ENCODE measurements around the gene PTPRA. TPM values are rescaled to one million over a fixed set of nuclear protein-coding genes. Genes with fewer than 3 reads are reported as not detected.

Gene PTPRA
- total RNA-seq, 1 experiment from 2014 or later, result 22.1 TPM

DNA sequence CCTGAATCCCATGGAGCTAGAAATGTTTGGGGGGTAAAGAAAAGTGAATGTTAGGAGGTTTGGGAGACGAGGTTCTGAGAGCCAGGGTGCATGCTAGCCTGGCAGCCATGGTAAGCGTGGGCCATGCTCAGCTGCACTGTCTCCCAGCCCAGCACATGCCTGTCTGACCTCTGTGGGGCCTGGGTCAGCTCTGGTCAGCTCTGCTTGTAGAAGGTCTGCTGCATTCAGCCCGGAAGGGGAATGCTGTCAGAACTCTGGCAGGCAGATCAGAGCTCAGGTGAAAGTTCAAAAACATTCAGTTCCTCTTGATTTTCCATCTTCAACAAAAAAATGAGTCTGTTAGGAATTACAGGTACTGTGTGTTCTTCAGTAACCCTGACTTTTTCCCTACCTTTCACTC, 164.4 kb downstream of the PTPRA start:
- no peak overlapping the region for H3K4me3 ChIP-seq (ENCODE audit: insufficient read depth, low read depth, low read length)
- no peaks in the 10 kb centered on the region for H3K27me3 ChIP-seq (ENCODE audit: control insufficient read depth, insufficient read depth, low read length)
- no peak for DNase-seq
- H3K36me3 ChIP-seq (replicated peaks; ENCODE audit: control insufficient read depth, insufficient read depth, low read length), result peaks cover 26% of the 10 kb centered on the region

DNA sequence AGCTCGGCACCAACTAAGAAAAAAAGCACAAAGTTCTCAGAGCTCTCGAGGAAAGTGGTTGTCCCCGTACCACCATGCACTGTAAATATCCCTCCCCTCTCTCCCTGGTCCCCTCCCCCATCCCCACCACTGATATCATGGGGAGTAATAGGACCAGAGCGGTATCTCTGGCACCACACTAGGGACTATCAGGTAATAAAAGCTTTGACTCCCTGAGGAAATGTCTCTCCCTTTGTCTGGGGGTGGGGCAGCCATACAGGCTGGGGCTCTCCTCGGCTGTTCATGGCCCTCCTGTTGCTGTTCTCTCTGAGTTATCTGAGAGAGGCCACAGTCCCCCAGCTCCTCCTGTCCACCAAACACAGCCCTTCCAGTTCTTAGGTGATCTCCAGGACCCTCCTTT, 165.2 kb downstream of the PTPRA start:
- no peak overlapping the region for H3K4me3 ChIP-seq (ENCODE audit: insufficient read depth, low read depth, low read length)
- H3K27me3 ChIP-seq (ENCODE audit: control insufficient read depth, insufficient read depth, low read length), result no peaks in the 10 kb centered on the region
- DNase-seq, result no peak
- H3K36me3 ChIP-seq (replicated peaks; ENCODE audit: control insufficient read depth, insufficient read depth, low read length), result peaks cover 26% of the 10 kb centered on the region

DNA sequence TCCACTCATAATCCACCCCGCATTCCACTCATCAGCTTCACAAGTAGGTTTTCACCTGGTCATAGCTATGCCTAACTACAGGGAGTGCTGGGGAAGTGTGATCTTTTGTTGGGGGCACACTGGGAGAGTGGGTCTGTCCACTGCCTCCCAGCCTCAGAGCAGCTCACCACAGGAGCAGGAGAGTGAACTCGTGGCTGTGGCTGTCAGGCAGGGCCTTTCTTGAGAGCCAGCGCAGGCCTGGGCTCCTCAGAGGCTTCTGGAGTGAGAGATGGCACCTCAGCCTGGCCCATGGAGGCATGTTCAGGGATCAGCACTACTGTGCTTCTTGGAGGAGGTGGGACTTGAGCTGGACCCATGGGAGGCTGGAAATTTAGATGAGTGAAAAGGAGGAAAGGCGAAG, 166.1 kb downstream of the PTPRA start:
- H3K36me3 ChIP-seq (replicated peaks; ENCODE audit: control insufficient read depth, insufficient read depth, low read length), result peaks cover 26% of the 10 kb centered on the region
- H3K27me3 ChIP-seq (ENCODE audit: control insufficient read depth, insufficient read depth, low read length), result no peaks in the 10 kb centered on the region
- no peak overlapping the region for H3K4me3 ChIP-seq (ENCODE audit: insufficient read depth, low read depth, low read length)
- no peak for DNase-seq

DNA sequence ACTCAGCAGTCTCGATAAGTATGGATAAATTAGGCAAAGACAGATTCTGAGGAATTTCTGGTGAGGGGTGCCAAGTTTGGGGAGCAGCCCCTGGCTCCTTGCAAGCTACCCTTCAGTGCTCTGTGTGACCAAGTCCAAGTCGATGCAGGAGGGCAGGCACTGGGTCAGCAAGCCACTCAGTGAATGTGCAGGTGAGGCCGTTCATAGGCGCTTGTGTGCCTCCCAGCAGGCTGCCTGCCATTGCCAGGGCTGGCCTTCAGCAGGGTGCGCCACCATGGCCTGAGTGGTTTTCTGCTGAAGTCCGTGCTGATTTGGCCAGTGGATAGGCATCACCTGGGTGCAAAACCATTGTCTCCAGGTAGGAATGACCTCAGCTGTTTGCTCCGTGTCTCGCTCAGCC, 166.8 kb downstream of the PTPRA start:
- no peak for DNase-seq
- H3K27me3 ChIP-seq (ENCODE audit: control insufficient read depth, insufficient read depth, low read length), result no peaks in the 10 kb centered on the region
- peaks cover 25% of the 10 kb centered on the region for H3K36me3 ChIP-seq (replicated peaks; ENCODE audit: control insufficient read depth, insufficient read depth, low read length)
- no peak overlapping the region for H3K4me3 ChIP-seq (ENCODE audit: insufficient read depth, low read depth, low read length)

DNA sequence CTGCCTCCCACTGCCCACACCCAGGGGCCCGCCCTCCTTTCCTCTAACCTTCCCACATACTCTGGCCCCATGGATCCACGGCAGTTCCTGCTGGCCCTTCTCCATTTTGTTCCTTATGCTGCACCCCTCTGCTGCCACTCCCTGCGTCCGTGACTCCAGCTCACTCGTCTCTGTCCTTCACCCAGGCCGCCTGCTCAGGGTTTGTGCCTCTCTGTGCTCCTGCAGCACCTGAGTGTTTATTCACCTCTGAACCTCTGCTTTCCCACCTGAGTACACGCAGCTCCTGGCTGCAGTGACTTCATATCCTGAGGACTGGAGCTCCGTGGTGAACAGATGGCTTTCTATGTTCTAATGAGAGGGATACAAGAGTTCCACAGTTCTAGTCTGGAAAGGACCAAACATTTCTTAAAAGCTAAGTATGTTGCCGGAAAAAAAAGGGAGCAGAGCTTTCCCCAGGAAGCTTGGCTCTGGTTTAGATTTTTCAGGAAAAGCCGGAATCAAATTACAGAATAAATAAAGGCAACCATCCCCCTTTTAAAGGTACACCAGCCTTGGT, 168.7 kb downstream of the PTPRA start:
- Histone ChIP-seq H3K27me3 (ENCODE audit: control insufficient read depth, insufficient read depth, low read length) (no peaks in the 10 kb centered on the region), H3K36me3 (replicated peaks; ENCODE audit: control insufficient read depth, insufficient read depth, low read length) (peaks cover 12% of the 10 kb centered on the region), H3K4me3 (ENCODE audit: insufficient read depth, low read depth, low read length) (no peak overlapping the region; the same call in 1 of the 2 replicates)
- DNase-seq, result no peak

DNA sequence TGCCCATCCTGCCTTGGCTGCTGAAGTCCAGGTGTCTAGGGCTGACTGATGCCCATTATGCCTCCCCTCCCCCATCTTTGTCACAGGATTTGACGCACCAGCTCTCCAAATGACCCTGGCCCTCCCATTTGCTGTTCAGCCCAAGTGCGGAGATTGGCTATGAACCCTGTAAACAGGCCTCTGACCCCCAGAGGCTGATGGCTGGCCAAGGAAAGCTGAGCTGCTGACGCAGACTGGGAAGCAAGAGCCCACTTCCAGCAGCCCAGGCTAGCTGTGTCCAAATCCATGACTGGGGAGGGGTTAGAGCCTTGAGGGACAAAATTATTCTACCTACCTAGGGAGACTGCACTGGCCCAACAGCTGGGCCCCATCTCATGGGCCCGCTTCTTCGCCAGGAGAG, 169.3 kb downstream of the PTPRA start:
- no peak overlapping the region for H3K4me3 ChIP-seq (ENCODE audit: insufficient read depth, low read depth, low read length)
- peaks cover 11% of the 10 kb centered on the region for H3K36me3 ChIP-seq (replicated peaks; ENCODE audit: control insufficient read depth, insufficient read depth, low read length)
- no peak for DNase-seq
- H3K27me3 ChIP-seq (ENCODE audit: control insufficient read depth, insufficient read depth, low read length), result no peaks in the 10 kb centered on the region

DNA sequence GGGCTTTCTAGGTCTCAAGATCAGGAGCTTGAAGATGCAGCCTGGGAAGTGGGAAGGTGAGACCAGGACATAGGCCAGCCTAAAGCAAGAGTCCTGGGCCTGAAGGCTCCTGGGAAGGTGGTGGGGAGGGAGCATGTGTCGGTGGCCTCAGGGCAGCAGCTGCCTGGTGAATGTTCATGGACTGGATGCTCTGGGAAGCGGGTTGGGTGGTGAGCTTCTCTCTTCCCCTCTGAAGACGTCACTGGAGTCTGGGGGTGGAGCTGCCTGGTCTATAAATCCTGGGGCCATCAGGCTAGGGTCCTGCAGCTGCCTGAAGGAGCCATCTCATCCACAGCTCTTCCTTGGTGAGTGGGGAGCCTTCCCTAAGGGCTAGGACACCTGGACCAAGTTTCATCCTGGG, 170.0 kb downstream of the PTPRA start, which contains the start of gene GNRH2:
GNRH2 (plus strand) TSS at position 301 of the 400 bp plus-strand sequence. CDS start 793 bp downstream, outside the sequence.
- no peak within 1 kb of the TSS for H3K4me3 ChIP-seq (ENCODE audit: insufficient read depth, low read depth, low read length)
- no peaks in the 10 kb centered on the region for H3K27me3 ChIP-seq (ENCODE audit: control insufficient read depth, insufficient read depth, low read length)
- peaks cover 13% of the 10 kb centered on the region for H3K36me3 ChIP-seq (replicated peaks; ENCODE audit: control insufficient read depth, insufficient read depth, low read length)
- no peak for DNase-seq

DNA sequence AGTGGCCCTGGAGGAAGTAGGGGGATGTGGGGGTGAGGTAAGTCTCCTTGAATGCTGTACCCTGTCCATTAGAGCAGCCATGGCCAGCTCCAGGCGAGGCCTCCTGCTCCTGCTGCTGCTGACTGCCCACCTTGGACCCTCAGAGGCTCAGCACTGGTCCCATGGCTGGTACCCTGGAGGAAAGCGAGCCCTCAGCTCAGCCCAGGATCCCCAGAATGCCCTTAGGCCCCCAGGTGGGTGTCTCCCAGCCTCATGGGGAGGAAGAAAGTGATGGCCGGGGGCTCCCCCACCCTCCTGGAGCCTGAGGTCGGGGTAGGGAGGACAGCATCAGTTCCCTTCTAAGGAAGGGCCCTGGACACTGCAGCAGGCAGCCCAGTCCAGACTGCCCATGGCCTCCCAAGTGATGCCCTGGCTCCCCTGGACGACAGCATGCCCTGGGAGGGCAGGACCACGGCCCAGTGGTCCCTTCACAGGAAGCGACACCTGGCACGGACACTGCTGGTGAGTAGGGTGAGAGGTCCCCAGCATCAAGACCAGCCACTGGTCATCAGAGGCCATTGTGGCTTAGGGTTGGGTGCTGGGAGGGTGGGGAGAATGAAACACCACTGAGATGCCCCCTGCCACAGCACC, 171.2 kb downstream of the PTPRA start:
- Histone ChIP-seq H3K36me3 (replicated peaks; ENCODE audit: control insufficient read depth, insufficient read depth, low read length) (peaks cover 15% of the 10 kb centered on the region), H3K4me3 (ENCODE audit: insufficient read depth, low read depth, low read length) (no peak overlapping the region), H3K27me3 (ENCODE audit: control insufficient read depth, insufficient read depth, low read length) (no peaks in the 10 kb centered on the region)
- DNase-seq, result no peak

DNA sequence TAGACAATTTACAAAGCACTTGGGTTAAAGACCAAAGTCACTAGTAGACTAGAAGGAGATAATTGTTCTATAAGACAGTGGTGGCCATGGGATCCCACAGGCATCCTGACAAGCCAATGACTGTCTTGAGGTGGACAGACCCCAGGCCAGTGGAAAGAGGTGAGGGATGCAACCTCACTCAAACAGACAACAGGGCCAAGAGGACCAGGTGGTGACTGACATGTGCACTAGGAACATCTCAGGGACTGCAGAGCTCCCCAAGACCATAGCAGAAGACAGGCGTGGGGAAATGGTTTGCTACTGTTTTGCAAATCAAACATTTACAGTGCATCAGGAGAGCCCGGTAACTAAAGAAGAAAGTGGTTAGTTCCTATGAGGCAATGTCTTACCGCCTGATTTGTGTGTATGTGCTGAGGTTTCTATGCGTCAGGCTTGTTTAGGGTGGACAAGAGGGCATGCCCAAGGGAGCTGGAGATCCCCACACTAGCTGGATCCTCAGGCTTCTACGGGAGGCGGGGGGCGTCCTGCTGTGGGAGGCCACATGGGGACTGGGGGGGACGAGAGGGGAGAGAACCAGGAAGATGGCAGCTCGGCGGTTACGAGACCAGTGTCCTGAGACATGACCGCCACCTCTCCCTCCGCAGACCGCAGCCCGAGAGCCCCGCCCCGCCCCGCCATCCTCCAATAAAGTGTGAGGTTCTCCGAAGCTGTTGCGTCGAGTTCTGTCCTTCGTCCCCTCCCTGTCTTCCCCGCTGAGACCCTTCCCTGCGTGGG, 171.9 kb downstream of the PTPRA start:
- DNase-seq, result no peak
- Histone ChIP-seq H3K36me3 (replicated peaks; ENCODE audit: control insufficient read depth, insufficient read depth, low read length) (peaks cover 17% of the 10 kb centered on the region), H3K4me3 (ENCODE audit: insufficient read depth, low read depth, low read length) (peak overlapping the region; percentile 96), H3K27me3 (ENCODE audit: control insufficient read depth, insufficient read depth, low read length) (no peaks in the 10 kb centered on the region)

DNA sequence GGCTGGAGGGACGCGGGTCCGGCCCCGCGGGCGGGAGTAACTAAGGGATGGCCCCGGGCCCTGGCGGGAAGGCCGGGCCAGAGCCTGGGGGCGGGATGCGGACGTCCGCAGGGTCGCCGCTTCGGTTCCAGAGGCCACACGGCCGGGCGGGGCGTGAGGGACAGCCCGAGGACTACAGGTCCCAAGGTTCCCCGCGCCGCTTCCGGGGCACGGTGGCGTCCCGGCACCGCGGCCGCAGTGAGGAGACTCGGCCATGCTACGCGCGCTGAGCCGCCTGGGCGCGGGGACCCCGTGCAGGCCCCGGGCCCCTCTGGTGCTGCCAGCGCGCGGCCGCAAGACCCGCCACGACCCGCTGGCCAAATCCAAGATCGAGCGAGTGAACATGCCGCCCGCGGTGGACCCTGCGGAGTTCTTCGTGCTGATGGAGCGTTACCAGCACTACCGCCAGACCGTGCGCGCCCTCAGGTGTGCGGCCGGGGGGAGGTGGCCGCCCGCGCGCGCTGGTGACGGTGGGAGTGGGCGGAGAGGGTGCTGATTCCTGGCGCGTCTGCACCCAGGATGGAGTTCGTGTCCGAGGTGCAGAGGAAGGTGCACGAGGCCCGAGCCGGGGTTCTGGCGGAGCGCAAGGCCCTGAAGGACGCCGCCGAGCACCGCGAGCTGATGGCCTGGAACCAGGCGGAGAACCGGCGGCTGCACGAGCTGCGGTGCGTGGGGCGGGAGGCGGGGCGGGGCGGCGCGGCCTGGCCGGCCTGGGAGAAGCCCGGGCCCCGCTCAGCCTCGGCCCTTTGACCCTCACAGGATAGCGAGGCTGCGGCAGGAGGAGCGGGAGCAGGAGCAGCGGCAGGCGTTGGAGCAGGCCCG, 172.8 kb downstream of the PTPRA start, which contains the start of gene MRPS26:
MRPS26 (plus strand) TSS at position 237 of the 861 bp plus-strand sequence; CDS start at position 254, 17 bp downstream.
- Histone ChIP-seq H3K27me3 (ENCODE audit: control insufficient read depth, insufficient read depth, low read length) (no peaks in the 10 kb centered on the region), H3K36me3 (replicated peaks; ENCODE audit: control insufficient read depth, insufficient read depth, low read length) (peaks cover 16% of the 10 kb centered on the region), H3K4me3 (ENCODE audit: insufficient read depth, low read depth, low read length) (peak within 1 kb of the TSS; percentile 96)
- peak; percentile 97 for DNase-seq

DNA sequence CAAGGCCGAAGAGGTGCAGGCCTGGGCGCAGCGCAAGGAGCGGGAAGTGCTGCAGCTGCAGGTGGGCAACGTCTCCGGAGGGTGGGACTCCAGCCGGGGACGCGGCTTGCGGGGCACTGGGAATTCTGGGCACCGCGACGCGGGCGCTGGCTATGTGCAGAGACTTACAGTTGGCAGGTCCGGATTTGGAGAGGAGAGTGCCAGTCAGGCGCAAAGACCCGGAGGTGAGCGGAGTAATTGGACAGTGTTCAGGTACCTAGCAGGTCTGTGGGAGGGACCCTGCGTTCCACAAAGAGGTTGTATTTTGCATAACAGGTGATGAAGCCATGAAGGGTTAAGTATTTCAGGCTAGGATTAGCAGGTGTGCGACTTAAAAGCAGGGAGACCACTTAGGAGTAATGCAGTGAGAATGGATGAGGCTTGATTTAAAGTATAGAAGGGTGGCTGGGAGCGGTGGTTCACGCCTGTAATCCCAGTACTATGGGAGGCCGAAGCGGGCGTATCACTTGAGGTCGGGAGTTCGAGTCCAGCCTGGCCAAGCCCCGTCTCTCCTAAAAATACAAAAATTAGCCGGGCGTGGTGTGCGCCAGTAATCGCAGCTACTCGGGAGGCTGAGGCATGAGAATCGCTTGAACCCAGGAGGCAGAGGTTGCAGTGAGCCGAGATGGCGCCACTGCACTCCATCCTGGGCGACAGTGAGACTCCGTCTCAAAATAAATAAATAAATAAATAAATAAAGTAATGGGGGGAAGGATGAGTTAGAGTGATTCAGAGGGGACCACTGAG, 173.6 kb downstream of the PTPRA start:
- Histone ChIP-seq H3K36me3 (replicated peaks; ENCODE audit: control insufficient read depth, insufficient read depth, low read length) (peaks cover 16% of the 10 kb centered on the region), H3K27me3 (ENCODE audit: control insufficient read depth, insufficient read depth, low read length) (no peaks in the 10 kb centered on the region), H3K4me3 (ENCODE audit: insufficient read depth, low read depth, low read length) (peak overlapping the region; percentile 96)
- peak; percentile 86 for DNase-seq

DNA sequence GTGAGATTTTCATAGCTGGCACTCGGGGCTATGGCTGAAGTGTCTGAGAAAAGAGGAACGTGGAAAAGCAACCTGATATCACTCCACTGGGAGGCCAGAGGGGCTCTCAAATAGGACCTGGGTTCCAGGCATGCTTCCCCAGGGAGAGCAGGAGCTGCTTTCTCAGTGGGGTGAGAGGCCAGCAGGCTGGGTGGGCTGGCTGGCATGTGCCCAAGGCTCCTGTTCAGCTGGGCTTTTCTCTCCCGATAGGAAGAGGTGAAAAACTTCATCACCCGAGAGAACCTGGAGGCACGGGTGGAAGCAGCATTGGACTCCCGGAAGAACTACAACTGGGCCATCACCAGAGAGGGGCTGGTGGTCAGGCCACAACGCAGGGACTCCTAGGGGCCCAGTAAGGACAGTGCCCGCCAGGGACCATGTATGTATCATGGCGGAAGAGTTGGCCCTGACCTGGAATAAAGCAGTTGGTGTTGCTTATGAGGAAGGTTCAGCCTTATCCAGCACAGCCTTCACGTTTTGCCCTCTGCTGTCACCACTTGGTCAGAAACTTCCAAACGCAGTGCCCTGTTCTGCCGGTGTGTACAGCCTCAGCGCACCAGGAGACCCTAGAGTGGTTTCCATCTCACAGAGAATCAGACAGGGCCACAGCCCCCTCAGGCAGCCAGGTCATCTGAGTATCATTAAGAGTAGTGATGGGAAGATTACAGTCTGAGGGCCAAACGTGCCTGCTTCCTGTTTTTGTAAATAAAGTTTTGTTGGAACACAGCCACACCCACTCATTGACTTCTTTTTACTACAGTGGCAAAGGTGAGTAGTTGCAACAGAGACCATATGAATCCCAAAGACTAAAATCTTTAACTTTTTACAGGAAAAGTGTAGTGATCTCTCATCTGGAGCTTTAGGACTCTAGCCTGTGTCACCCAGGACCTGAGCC, 174.5 kb downstream of the PTPRA start:
- H3K4me3 ChIP-seq (ENCODE audit: insufficient read depth, low read depth, low read length), result no peak overlapping the region
- peaks cover 16% of the 10 kb centered on the region for H3K36me3 ChIP-seq (replicated peaks; ENCODE audit: control insufficient read depth, insufficient read depth, low read length)
- no peak for DNase-seq
- H3K27me3 ChIP-seq (ENCODE audit: control insufficient read depth, insufficient read depth, low read length), result no peaks in the 10 kb centered on the region

All from H7 (cell line).